ENCODE data around the gene ABHD16B. TPM values are rescaled to one million over a fixed set of nuclear protein-coding genes. Genes with fewer than 3 reads are reported as not detected.

The ABHD16B gene
- total and polyA plus RNA-seq, 2 of the 13 experiments (the other 11 are each of a cell fraction or from before 2014, with no cell fraction given), result not detected

- TF ChIP-seq ATF4 (CRISPR knock-in tag; IDR thresholded peaks at IDR 0.05), result no peak
- no peak for TF ChIP-seq MATR3 (CRISPR knock-in tag; IDR thresholded peaks at IDR 0.05)
- peak; percentile 67 for TF ChIP-seq STAG1 (CRISPR knock-in tag; IDR thresholded peaks at IDR 0.05)
- TF ChIP-seq ZNF616 (CRISPR knock-in tag; IDR thresholded peaks at IDR 0.05; ENCODE audit: low read depth), result 0 out of 2 replicates have a peak, but pooled peaks have one; percentile 32
- no peak for TF ChIP-seq ZNF720 (CRISPR knock-in tag; IDR thresholded peaks at IDR 0.05)
- no peak for TF ChIP-seq SIX4 (CRISPR knock-in tag; IDR thresholded peaks at IDR 0.05)
- TF ChIP-seq TRAFD1 (CRISPR knock-in tag; IDR thresholded peaks at IDR 0.05; ENCODE audit: borderline replicate concordance), result no peak
- peak; percentile 42 for TF ChIP-seq SPEN (CRISPR knock-in tag; IDR thresholded peaks at IDR 0.05; ENCODE audit: low read depth)
- no peak for TF ChIP-seq GABPA (IDR thresholded peaks at IDR 0.05; ENCODE audit: low read depth, low read length)
- peak; percentile 82 for TF ChIP-seq GABPA (CRISPR knock-in tag; IDR thresholded peaks at IDR 0.05; ENCODE audit: low read depth)
- no peak for TF ChIP-seq RAD51 (IDR thresholded peaks at IDR 0.05; ENCODE audit: borderline replicate concordance)
- TF ChIP-seq ZNF432 (CRISPR knock-in tag; IDR thresholded peaks at IDR 0.05; ENCODE audit: borderline replicate concordance), result no peak
- TF ChIP-seq PLSCR1 (CRISPR knock-in tag; IDR thresholded peaks at IDR 0.05; ENCODE audit: borderline replicate concordance), result no peak
- TF ChIP-seq DZIP1 (CRISPR knock-in tag; IDR thresholded peaks at IDR 0.05), result peak; percentile 90; the same call in 1 of the 2 replicates
- peak; percentile 93 for TF ChIP-seq ZNF326 (CRISPR knock-in tag; IDR thresholded peaks at IDR 0.05; ENCODE audit: borderline replicate concordance)
- TF ChIP-seq RCOR2 (CRISPR knock-in tag; IDR thresholded peaks at IDR 0.05), result no peak; the same call in 1 of the 2 replicates
- TF ChIP-seq BRCA1 (CRISPR knock-in tag; IDR thresholded peaks at IDR 0.05), result peak; percentile 78; the same call in 1 of the 2 replicates
- peak; percentile 60; the same call in 1 of the 2 replicates for TF ChIP-seq ATF2 (CRISPR knock-in tag; IDR thresholded peaks at IDR 0.05)
Measured at GRCh38 chr20:63858393-63859165, 2.7 kb upstream of the ABHD16B start (continued).

All from HepG2 (cell line).